ENCODE results near the gene HPS3. TPM values are rescaled to one million over a fixed set of nuclear protein-coding genes. Genes with fewer than 3 reads are reported as not detected.

The HPS3 gene, protein sequence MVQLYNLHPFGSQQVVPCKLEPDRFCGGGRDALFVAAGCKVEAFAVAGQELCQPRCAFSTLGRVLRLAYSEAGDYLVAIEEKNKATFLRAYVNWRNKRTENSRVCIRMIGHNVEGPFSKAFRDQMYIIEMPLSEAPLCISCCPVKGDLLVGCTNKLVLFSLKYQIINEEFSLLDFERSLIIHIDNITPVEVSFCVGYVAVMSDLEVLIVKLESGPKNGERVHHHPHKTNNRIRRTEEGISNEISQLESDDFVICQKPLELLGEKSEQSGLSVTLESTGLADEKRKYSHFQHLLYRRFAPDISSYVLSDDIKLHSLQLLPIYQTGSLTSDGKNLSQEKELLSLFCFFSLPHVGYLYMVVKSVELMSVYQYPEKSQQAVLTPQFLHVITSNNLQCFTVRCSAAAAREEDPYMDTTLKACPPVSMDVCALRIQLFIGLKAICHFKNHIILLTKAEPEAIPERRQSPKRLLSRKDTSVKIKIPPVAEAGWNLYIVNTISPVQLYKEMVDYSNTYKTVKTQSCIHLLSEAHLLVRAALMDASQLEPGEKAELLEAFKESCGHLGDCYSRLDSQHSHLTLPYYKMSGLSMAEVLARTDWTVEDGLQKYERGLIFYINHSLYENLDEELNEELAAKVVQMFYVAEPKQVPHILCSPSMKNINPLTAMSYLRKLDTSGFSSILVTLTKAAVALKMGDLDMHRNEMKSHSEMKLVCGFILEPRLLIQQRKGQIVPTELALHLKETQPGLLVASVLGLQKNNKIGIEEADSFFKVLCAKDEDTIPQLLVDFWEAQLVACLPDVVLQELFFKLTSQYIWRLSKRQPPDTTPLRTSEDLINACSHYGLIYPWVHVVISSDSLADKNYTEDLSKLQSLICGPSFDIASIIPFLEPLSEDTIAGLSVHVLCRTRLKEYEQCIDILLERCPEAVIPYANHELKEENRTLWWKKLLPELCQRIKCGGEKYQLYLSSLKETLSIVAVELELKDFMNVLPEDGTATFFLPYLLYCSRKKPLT
- 10 to 100 TPM in 1 of 10 donors, 1 to 10 TPM in 9; 3.9 to 12.8 (median 5.0) TPM for total RNA-seq
- 1 to 10 TPM; 3.7 to 4.4 TPM for polyA plus RNA-seq
- long read RNA-seq, donor 1, full-length matches to known transcripts = 17 of 19 reads
- long read RNA-seq, donor 1, partial matches to known transcripts = 0 of 19 reads
- long read RNA-seq, donor 1, other reads (novel, unspliced or antisense) = 2 of 19 reads
- long read RNA-seq, donor 2, full-length matches to known transcripts = 12 of 15 reads
- long read RNA-seq, donor 2, partial matches to known transcripts = 0 of 15 reads
- long read RNA-seq, donor 2, other reads (novel, unspliced or antisense) = 3 of 15 reads
- long read RNA-seq, donor 3, full-length matches to known transcripts = 8 of 16 reads
- long read RNA-seq, donor 3, partial matches to known transcripts = 0 of 16 reads
- long read RNA-seq, donor 3, other reads (novel, unspliced or antisense) = 8 of 16 reads

GRCh38 chr3:149129326-149130205 is at the start of gene HPS3:
TSS of gene HPS3 (plus strand) at chr3:149129638. CDS start at chr3:149129724, 86 bp downstream.
- TF ChIP-seq, protein P1, sequence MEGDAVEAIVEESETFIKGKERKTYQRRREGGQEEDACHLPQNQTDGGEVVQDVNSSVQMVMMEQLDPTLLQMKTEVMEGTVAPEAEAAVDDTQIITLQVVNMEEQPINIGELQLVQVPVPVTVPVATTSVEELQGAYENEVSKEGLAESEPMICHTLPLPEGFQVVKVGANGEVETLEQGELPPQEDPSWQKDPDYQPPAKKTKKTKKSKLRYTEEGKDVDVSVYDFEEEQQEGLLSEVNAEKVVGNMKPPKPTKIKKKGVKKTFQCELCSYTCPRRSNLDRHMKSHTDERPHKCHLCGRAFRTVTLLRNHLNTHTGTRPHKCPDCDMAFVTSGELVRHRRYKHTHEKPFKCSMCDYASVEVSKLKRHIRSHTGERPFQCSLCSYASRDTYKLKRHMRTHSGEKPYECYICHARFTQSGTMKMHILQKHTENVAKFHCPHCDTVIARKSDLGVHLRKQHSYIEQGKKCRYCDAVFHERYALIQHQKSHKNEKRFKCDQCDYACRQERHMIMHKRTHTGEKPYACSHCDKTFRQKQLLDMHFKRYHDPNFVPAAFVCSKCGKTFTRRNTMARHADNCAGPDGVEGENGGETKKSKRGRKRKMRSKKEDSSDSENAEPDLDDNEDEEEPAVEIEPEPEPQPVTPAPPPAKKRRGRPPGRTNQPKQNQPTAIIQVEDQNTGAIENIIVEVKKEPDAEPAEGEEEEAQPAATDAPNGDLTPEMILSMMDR (IDR thresholded peaks at IDR 0.05) = peak in 4 of 9 donors; percentile 4 to 24 (median 21)
- Histone ChIP-seq H3K4me3 (peak within 1 kb of the TSS; percentile 42 to 99 (median 88)), H3K36me3 (no peaks in the 10 kb centered on the region), H3K4me1 (peaks cover 0 to 38% (median 30%) of the 10 kb centered on the region in 9 donors), H3K9me3 (no peaks in the 10 kb centered on the region), H3K27me3 (no peaks in the 10 kb centered on the region), H3K27ac (peak within 1 kb of the TSS; percentile 19 to 90 (median 84))
- intact Hi-C loops (cut with DNase I) = loop anchor here in 7 of 10 donors (2.0 to 10.0 kb wide), 6 partner anchors 143 to 375 kb away; partner anchors contain the start of gene TM4SF4 (in 1 of the 7)
- ATAC-seq (peak; percentile 98 to 99 (median 99)), DNase-seq (peak; percentile 89 to 92)
- WGBS, 2 donors = 0 to 1% methylated on average over 83 to 84 of the region's 84 CpGs

- TF ChIP-seq, protein P1 (IDR thresholded peaks at IDR 0.05) = no peak
- Histone ChIP-seq H3K4me1 (peaks cover 0 to 8% (median 4%) of the 10 kb centered on the region in 9 donors), H3K9me3 (no peaks in the 10 kb centered on the region), H3K36me3 (peaks cover 0 to 66% (median 5%) of the 10 kb centered on the region in 9 donors), H3K4me3 (no peak overlapping the region), H3K27me3 (no peaks in the 10 kb centered on the region), H3K27ac (no peak overlapping the region)
- intact Hi-C loops (cut with DNase I) = loop anchor here in 3 of 10 donors (5.0 to 10.0 kb wide), 2 partner anchors 58 to 125 kb away; no protein-coding TSS in a partner anchor
- ATAC-seq = no peak
- no peak for DNase-seq
- 93 to 94% methylated on average over 3 of the region's 3 CpGs for WGBS, 2 donors
These were observed 49.3 kb upstream of the HPS3 start for GRCh38 chr3:149080011-149080698.

GRCh38 chr3:149080699-149081091 is 48.7 kb upstream of the HPS3 start:
- TF ChIP-seq, protein P1 (IDR thresholded peaks at IDR 0.05) = no peak
- H3K4me3 ChIP-seq = no peak overlapping the region
- no peak overlapping the region for H3K27ac ChIP-seq
- H3K27me3 ChIP-seq = no peaks in the 10 kb centered on the region
- DNase-seq (no peak), ATAC-seq (no peak)
- H3K9me3 ChIP-seq = no peaks in the 10 kb centered on the region
- WGBS, 2 donors = 75 to 97% methylated on average over 2 of the region's 2 CpGs
- intact Hi-C loops (cut with DNase I) = loop anchor here in 3 of 10 donors (5.0 to 10.0 kb wide), 2 partner anchors 58 to 126 kb away; no protein-coding TSS in a partner anchor
- peaks cover 0 to 13% (median 10%) of the 10 kb centered on the region in 9 donors for H3K4me1 ChIP-seq
- H3K36me3 ChIP-seq = peaks cover 0 to 60% (median 0%) of the 10 kb centered on the region in 9 donors

Data from heart right ventricle (tissue), 16 donors.